Measurements from ENCODE around the gene PITRM1. TPM values are rescaled to one million over a fixed set of nuclear protein-coding genes. Genes with fewer than 3 reads are reported as not detected.

Gene PITRM1
- total and polyA plus RNA-seq, 12 donors = 61.8 to 107 (median 82.5) TPM

DNA sequence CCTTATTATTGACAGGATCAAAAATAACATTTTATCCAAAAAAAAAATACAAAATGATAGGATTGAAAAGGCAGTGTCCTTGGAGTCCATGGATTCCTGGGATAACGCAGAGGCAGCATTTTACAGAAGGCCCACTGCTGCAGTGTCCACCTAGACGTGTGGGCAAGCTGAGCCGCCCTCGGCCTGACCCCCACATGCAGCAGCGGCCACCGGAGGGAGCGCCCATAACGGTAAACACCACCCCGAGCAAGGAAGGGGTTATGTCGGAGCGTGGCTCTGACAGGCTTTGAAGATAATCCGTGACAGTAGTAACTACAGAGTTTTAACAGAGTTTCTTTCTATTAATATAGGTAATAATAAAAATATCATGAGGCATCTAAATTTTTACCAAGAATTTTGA is 45.3 kb upstream of the PITRM1 start:
- no peak for ATAC-seq
- no peak for DNase-seq
- H3K36me3 ChIP-seq = no peaks in the 10 kb centered on the region
- no peak overlapping the region for H3K27ac ChIP-seq
- no peak overlapping the region for H3K4me3 ChIP-seq
- WGBS, 2 donors = 91 to 94% methylated on average over 12 of the region's 12 CpGs
- no peaks in the 10 kb centered on the region for H3K4me1 ChIP-seq
- no peak for TF ChIP-seq CTCF (IDR thresholded peaks at IDR 0.05)
- H3K27me3 ChIP-seq = no peaks in the 10 kb centered on the region
- intact Hi-C loops (cut with DNase I) = no loop called here
- no peaks in the 10 kb centered on the region for H3K9me3 ChIP-seq

GRCh38 chr10:3217301-3217700 is 44.7 kb upstream of the PITRM1 start:
- H3K36me3 ChIP-seq = no peaks in the 10 kb centered on the region
- intact Hi-C loops (cut with DNase I) = no loop called here
- TF ChIP-seq CTCF (IDR thresholded peaks at IDR 0.05) = no peak
- DNase-seq = no peak
- H3K4me1 ChIP-seq = no peaks in the 10 kb centered on the region
- H3K4me3 ChIP-seq = no peak overlapping the region
- no peaks in the 10 kb centered on the region for H3K9me3 ChIP-seq
- ATAC-seq = no peak
- no peaks in the 10 kb centered on the region for H3K27me3 ChIP-seq
- 88 to 89% methylated on average over 2 of the region's 2 CpGs for WGBS, 2 donors
- no peak overlapping the region for H3K27ac ChIP-seq

- Histone ChIP-seq H3K4me3 (no peak overlapping the region), H3K4me1 (no peaks in the 10 kb centered on the region), H3K36me3 (no peaks in the 10 kb centered on the region), H3K9me3 (no peaks in the 10 kb centered on the region), H3K27me3 (no peaks in the 10 kb centered on the region), H3K27ac (no peak overlapping the region)
- no peak for TF ChIP-seq CTCF (IDR thresholded peaks at IDR 0.05)
- intact Hi-C loops (cut with DNase I) = no loop called here
- DNase-seq (no peak), ATAC-seq (no peak)
- WGBS, 2 donors = 74% methylated on average over 14 of the region's 14 CpGs
Measured at GRCh38 chr10:3215153-3215775, 42.7 kb upstream of the PITRM1 start.

GRCh38 chr10:3213758-3214515 is 41.4 kb upstream of the PITRM1 start:
- Histone ChIP-seq H3K27ac (no peak overlapping the region), H3K4me3 (no peak overlapping the region), H3K27me3 (no peaks in the 10 kb centered on the region), H3K4me1 (no peaks in the 10 kb centered on the region), H3K9me3 (no peaks in the 10 kb centered on the region), H3K36me3 (no peaks in the 10 kb centered on the region)
- DNase-seq (no peak), ATAC-seq (no peak)
- WGBS, 2 donors = 92 to 93% methylated on average over 20 of the region's 20 CpGs
- TF ChIP-seq CTCF (IDR thresholded peaks at IDR 0.05) = no peak
- intact Hi-C loops (cut with DNase I) = no loop called here

Data from heart right ventricle (tissue), 16 donors.